ENCODE measurements around the gene ATP2B2. TPM values are rescaled to one million over a fixed set of nuclear protein-coding genes. Genes with fewer than 3 reads are reported as not detected.

The ATP2B2 gene
- total and polyA plus RNA-seq, 2 of the 8 experiments (the other 6 are each of a cell fraction or from before 2014, with no cell fraction given), result 0.14 to 1.2 TPM

DNA sequence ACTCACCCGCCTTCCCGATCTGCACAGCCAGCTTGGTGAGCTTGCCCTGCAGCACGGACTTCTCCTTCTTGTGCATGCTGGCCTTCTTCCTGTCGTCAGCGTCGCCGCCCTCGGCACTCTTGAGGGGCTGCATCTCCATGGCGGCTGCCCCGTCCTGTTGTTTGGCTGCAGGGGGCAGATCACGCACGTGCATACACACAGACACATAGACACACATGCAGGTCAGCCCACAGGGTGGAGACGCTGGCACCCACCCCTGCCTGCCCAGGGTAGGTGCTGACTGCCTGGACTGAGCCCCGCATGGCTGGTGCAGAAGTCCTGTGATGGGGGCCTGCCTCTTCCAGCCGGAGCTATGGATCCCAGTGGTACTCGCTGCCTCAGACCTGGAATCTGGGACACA lies 127.1 kb downstream of the ATP2B2 start:
- no peak overlapping the region for H3K4me3 ChIP-seq (ENCODE audit: extremely low read depth in 1 of 4, insufficient read depth in 2 of 4, low read depth in 3 of 4, low read length in 4 of 4)
- FAIRE-seq (no peak), DNase-seq (ENCODE audit: low read depth in 1 of 2, low spot score in 2 of 2) (no peak)
- TF ChIP-seq, protein P1, sequence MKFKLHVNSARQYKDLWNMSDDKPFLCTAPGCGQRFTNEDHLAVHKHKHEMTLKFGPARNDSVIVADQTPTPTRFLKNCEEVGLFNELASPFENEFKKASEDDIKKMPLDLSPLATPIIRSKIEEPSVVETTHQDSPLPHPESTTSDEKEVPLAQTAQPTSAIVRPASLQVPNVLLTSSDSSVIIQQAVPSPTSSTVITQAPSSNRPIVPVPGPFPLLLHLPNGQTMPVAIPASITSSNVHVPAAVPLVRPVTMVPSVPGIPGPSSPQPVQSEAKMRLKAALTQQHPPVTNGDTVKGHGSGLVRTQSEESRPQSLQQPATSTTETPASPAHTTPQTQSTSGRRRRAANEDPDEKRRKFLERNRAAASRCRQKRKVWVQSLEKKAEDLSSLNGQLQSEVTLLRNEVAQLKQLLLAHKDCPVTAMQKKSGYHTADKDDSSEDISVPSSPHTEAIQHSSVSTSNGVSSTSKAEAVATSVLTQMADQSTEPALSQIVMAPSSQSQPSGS (IDR thresholded peaks at IDR 0.05; ENCODE audit: low read length), result no peak
- TF ChIP-seq SIRT6 (IDR thresholded peaks at IDR 0.05; ENCODE audit: low read length) (no peak), BACH1 (IDR thresholded peaks at IDR 0.05; ENCODE audit: low read length) (no peak), JUN (IDR thresholded peaks at IDR 0.05; ENCODE audit: low read depth, low read length) (no peak), POLR2AphosphoS5 (IDR thresholded peaks at IDR 0.05; ENCODE audit: low read depth, low read length) (no peak), TEAD4 (IDR thresholded peaks at IDR 0.05; ENCODE audit: low read depth, low read length) (no peak), PHF8 (conservative IDR thresholded peaks at IDR 0.05; ENCODE audit: low read depth, low read length) (no peak), BRCA1 (IDR thresholded peaks at IDR 0.05; ENCODE audit: low read depth, low read length) (no peak), GTF2F1 (IDR thresholded peaks at IDR 0.05; ENCODE audit: borderline replicate concordance, low read depth, low read length) (no peak), SAP30 (IDR thresholded peaks at IDR 0.05; ENCODE audit: insufficient read depth, insufficient replicate concordance, low read length) (no peak)
- H3K27me3 ChIP-seq (replicated peaks in 1 of 4; ENCODE audit: control insufficient read depth in 3 of 4, extremely low read depth in 1 of 4, insufficient read depth in 3 of 4, low read length in 3 of 4), result no peaks in the 10 kb centered on the region; a peak in 2 of 7 replicates
- H4K20me1 ChIP-seq (replicated peaks in 1 of 2; ENCODE audit: control insufficient read depth in 1 of 2, insufficient read depth in 2 of 2, low read length in 2 of 2), result no peaks in the 10 kb centered on the region
- no peaks in the 10 kb centered on the region for H3K79me2 ChIP-seq (ENCODE audit: control insufficient read depth in 1 of 2, insufficient read depth in 2 of 2, low read length in 2 of 2)
- no peak overlapping the region for H4K91ac ChIP-seq (replicated peaks; ENCODE audit: insufficient read length, low read length)
- H3K9me3 ChIP-seq (ENCODE audit: insufficient read depth in 2 of 2, low read depth in 1 of 2, low read length in 1 of 2), result no peaks in the 10 kb centered on the region
- 0 out of 2 replicates have a peak overlapping the region, but pooled peaks have one; percentile 16 for H2BK5ac ChIP-seq (ENCODE audit: low read depth, low read length)
- no peak overlapping the region for H2BK15ac ChIP-seq (ENCODE audit: low read length)
- H3K79me1 ChIP-seq (ENCODE audit: low read depth, low read length), result no peaks in the 10 kb centered on the region
- no peak overlapping the region for H4K8ac ChIP-seq (ENCODE audit: extremely low read depth, insufficient read depth, low read length)
- no peak overlapping the region for H3K9ac ChIP-seq (replicated peaks in 1 of 4; ENCODE audit: extremely low read depth in 1 of 4, low read depth in 3 of 4, low read length in 3 of 4)
- no peaks in the 10 kb centered on the region for H3K23me2 ChIP-seq (ENCODE audit: low read depth, low read length)
- no peak overlapping the region for H2AFZ ChIP-seq (ENCODE audit: low read length)
- no peaks in the 10 kb centered on the region for H3K36me3 ChIP-seq (ENCODE audit: control insufficient read depth in 2 of 4, insufficient read depth in 4 of 4, low read length in 3 of 4)
- H2BK120ac ChIP-seq (replicated peaks; ENCODE audit: low read depth, low read length), result no peak overlapping the region
- H3K23ac ChIP-seq (ENCODE audit: insufficient read length), result no peak overlapping the region
- WGBS, 2 experiments (ENCODE audit: extremely low coverage in 1 of 2, insufficient coverage in 1 of 2, insufficient read length in 1 of 2, insufficient replicate concordance in 2 of 2, low coverage in 1 of 2, low lambda C conversion rate in 2 of 2, missing lambda C conversion rate in 1 of 2), result 82% methylated on average over 15 of the region's 16 CpGs; no CpG with 5 or more reads in 1 of the 2 experiments
- no peak overlapping the region for H4K5ac ChIP-seq (ENCODE audit: insufficient read length, low read depth, low read length)
- no peak overlapping the region for H3K27ac ChIP-seq (ENCODE audit: low read depth, low read length)
- no peak overlapping the region for H3K56ac ChIP-seq (replicated peaks; ENCODE audit: insufficient read length, low read depth, low read length)
- no peak overlapping the region for H2BK20ac ChIP-seq (ENCODE audit: low read length)
- peaks cover 0 to 5% (median 2%) of the 10 kb centered on the region in 4 experiments; a peak in 5 of 7 replicates for H3K4me1 ChIP-seq (replicated peaks in 1 of 4; ENCODE audit: control insufficient read depth in 3 of 4, insufficient read depth in 4 of 4, low read length in 3 of 4)
- ChIA-PET CTCF (ENCODE audit: partially characterized antibody) (interaction anchor here (1.1 to 2.7 kb wide), 5 partner anchors 13 to 57 kb away, joined by 4 to 15 read pairs (median 9); partner anchors contain the start of gene SEC13), POLR2A (ENCODE audit: partially characterized antibody) (no interaction called here)
- H3K4me2 ChIP-seq (ENCODE audit: insufficient read depth in 1 of 2, low read depth in 2 of 2, low read length in 2 of 2), result no peak overlapping the region
- no peak overlapping the region for H3K14ac ChIP-seq (ENCODE audit: insufficient read length)
- peak overlapping the region; percentile 43; the same call in 1 of the 2 replicates for H2BK12ac ChIP-seq (ENCODE audit: low read depth, low read length)
- H3K18ac ChIP-seq (ENCODE audit: extremely low read depth, low read length), result no peak overlapping the region
- H3K4ac ChIP-seq (replicated peaks; ENCODE audit: insufficient read length, low read depth, low read length), result no peak overlapping the region
- no peak overlapping the region for H2AK5ac ChIP-seq (ENCODE audit: low read depth, low read length)

All from H1 (cell line).